HuH-7 (cell line): Measurements from ENCODE around the gene RPS6KA2.

Experiments
- DNase-seq: peaks from one replicate; pipeline ENCODE4 v3.0.0; 2011; ENCODE audit warnings: low spot score

The RPS6KA2 gene

DNA sequence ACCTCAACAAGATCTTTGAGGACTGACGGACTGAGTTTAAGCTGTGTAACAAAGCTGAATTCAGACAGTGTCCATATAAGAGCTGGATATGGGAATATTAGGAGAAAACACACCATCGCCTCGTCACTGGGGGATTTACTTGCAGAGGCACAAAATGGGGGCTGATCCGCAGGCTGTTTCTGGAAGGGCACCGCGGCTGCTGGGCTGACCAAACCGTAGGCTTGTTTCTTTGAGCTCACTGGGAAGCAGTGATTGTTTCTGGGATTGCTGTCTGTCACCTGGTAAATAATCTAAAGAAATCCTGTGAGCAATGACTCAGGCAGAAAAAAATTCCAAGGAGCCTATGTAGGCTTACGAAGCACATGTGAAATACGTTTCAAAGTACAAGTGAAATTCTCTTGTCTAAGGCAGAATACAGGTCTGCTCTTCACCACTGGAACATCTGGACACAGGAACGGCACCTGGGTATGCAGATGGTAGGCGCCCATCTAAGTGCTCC, 180.4 kb downstream of the RPS6KA2 start:
- DNase-seq: no peak

DNA sequence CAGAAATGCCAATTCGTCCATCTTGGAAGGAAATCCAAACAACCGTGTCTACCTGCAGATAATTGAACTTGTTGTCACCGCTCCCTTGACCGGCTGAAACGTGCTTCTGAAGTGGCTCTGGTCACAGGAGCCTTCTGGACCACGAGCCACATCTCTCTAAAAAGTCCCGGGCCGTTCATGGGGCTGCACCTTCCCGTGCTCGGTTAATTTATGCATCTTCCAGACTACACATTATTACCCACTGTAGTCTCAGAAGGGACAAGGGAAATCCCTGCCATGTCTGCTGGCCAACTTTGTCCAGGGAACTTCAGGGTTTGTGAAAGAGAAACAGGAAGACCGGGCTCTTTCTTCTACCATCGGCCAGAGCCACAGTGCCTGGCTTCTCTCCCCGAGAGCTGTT, 180.9 kb downstream of the RPS6KA2 start:
- no peak for DNase-seq

DNA sequence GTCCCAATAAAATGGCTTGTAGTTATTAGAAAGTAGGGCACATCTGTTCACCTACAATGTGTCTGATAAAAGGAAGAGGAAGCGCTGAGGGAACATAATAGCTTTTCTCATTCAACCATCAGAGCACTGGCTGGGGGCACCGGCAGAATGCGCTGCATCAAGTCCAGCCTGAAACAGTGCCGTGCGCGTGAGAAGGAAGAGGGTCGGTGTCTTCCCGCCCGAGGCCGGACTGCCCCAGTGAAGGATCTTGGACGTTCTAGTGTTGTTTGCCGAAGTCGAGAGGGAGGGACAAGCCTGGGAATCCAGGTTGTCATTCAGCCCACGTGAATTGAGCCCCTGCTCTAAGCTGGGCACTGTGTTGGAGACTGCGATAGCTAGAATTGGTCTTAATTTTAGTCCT, 182.6 kb downstream of the RPS6KA2 start:
- no peak for DNase-seq

DNA sequence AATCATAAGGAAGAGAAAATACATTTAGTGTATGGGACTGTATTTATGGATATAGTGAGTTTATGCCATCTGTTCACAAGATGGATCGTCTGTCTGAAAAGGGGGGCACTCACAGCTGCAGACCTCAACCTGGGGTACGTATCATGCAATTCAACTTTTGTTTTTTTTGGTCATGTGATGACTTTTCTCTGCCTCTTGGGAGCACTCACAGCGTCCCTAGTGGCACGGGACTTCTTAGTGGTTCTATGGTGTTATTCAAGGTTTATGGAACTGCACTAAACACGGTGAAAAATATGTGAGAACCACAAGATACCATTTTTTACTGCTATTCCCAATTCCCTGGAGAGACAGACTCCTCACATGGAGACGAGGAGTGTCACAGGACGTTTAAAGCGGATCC, 183.9 kb downstream of the RPS6KA2 start:
- DNase-seq: no peak

DNA sequence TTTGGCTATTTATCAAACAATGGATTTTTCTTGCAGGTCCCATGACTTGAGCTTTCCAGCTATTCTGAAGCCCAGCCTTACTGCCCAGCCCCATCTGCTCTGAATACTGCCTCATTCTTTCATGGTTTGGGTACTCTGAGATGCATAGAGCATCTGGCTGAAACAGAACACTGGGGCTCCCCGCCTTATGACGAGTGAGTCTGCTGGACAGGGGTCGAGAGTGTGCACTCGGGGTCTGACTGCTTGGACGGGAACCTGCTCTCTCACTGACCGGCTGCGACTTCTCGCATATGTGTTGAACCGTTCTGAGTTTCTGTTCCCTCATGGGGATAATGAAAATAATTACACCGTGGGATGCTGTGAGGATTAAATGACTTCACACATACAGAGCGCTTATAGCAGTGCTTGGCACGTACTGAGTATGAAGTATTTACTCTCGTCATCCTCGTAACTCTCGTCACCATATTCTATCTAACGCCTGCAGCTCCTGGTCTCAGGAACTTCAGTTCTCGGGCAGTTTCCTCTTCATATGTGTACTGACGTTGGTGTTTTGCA, 184.8 kb downstream of the RPS6KA2 start:
- no peak for DNase-seq

DNA sequence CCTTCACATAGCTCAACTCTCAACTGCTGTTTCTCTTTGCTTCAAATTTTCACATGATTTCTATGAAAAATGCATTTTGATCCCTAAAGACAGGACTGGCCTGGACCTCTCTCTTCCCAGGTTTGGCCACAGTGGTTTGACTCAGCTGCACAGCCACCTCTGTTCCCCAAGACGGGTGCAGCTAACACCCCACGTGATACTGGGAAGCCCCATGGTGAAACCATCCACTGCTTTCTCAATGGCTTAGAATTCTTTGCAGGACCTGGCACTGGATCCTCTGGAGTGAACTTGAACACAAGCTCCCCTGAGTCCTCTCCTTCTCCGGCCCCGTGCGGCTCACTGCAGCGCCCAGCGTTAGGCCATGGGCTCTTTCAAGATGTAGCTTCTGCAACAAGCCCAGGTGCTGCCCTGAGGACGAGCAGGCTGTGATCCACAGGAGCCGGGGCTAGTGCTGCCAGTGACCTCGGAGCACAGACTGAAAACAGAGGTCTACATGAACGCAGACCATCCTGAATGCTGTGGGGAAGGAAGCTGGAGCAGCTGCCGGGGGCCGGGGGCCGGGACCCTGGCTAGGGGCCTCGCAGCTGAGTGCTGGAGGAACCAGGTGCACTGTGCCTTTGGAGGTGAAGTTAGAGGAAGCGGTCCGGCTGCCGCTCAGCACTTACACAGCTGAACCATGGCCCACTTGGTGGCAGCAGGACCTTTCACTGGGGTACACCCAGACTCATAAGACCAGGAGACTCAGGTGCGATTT, 185.5 kb downstream of the RPS6KA2 start:
- no peak for DNase-seq

DNA sequence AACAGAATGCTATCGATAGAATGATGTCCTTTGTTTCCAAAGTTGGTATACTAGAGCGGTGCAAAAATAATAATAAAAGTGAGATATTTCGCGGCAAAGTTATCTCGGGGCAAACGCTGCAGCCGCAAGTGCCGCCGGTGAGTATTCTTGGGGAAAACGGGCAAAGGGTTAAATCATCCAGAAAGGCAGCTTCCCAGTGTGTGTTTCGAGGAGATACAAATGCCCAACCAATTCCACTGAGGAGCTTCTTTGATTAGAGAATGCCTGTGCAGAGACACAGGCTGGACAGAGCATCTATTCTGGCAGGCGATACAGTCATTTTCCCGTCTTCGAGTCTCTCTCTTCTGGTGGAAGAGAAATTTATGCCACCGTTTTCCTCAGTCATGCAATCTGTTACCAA, 186.3 kb downstream of the RPS6KA2 start:
- DNase-seq: no peak

DNA sequence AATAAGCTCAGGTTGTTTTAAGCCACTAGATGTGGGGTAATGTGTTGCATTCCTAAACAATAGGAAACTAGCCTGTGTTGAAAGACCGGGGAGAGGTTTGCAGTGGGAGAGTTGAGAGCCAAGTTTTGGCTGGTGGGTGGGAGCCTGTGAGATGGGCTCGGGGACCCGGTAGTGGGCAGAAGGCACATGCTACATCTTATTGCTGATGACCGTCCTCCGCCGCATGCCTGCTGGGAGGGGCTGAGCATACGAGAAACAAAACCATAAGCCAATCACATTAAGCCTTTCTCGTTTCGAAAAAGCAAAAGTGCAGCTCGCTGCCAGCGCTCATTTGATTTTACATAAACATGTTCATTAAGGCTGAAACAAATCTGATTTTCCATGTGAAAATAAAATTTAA, 186.9 kb downstream of the RPS6KA2 start:
- DNase-seq: no peak

DNA sequence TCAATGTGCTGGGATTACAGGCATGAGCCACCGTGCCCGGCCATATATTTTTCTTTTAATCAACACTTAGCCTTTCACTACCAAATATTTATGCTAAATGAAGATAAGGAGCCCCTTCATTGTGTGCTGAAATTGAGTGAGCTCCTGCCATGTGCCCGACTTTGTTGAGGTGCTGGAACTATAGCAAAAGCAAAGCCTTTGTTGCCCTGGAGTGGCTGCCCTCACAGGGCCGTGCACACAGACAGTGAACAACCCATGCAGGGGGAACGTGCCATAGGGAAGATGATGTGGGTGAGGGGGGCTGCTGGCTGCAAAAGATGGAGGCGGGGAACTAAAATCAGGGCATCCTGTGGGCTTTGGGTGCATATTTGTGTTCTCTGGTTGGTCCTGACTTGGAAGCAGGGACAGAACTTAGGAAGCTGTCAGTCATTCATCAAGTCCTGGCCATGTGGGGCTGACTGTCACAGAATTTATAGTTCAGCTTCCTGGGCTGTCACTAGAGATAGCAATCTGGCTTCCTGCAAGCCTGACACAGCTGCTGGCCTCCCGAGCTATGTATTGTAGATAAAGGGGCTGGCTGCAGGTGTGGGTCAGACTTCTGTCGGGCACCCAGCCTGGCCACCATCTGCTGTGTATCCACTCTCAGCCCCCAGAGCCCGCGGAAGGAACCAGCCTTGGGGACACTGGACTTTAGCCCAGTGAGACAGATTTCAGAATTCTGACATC, 187.5 kb downstream of the RPS6KA2 start:
- no peak for DNase-seq

DNA sequence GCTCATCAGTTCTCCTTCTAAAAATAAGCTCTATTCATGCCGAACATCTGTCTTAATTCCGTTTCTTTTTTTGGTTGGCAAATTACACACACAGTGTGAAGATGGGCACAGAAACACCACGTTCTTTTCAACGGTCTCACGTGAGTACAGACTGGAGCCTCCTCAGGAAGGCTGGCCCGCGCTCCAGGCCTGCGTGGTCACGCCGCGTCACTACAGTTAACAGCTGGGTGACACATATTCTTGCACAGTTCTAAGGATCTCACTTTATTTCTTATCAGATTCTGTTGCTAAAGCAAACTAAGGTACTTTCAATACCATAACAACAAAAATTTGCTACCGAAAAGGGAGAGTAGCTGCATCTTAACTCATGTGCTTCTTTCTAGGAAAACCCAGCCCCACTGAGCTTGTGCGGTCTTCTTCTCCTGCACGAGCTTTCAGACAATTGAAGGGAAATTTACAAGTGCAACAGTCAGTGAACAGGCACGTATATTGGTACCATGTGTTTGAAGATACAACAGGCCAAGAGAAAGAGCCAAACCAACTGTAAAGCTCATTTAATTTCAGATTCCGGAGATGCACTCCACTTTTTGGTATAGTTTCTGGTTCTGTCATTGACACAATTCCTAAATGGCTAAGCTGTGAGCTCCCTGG, 188.7 kb downstream of the RPS6KA2 start:
- DNase-seq: no peak

DNA sequence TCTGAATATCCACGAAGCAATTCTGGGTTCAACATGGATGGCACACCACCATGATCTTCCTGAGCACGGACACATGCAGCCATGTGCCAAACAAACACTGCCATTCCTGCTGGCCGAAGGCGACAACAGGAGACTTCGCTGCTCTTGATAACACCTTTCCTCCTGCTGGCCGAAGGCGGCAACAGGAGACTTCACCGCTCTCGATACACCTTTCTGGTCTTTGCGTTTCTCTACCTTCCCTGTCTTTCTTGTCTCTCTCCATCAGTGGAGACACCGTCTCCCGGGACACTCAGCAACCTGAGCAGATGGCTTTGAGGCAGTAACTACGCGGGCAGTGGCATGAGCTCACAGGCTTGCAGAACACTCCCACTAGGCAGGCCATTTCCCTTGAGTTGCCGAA, 189.4 kb downstream of the RPS6KA2 start:
- DNase-seq: no peak

DNA sequence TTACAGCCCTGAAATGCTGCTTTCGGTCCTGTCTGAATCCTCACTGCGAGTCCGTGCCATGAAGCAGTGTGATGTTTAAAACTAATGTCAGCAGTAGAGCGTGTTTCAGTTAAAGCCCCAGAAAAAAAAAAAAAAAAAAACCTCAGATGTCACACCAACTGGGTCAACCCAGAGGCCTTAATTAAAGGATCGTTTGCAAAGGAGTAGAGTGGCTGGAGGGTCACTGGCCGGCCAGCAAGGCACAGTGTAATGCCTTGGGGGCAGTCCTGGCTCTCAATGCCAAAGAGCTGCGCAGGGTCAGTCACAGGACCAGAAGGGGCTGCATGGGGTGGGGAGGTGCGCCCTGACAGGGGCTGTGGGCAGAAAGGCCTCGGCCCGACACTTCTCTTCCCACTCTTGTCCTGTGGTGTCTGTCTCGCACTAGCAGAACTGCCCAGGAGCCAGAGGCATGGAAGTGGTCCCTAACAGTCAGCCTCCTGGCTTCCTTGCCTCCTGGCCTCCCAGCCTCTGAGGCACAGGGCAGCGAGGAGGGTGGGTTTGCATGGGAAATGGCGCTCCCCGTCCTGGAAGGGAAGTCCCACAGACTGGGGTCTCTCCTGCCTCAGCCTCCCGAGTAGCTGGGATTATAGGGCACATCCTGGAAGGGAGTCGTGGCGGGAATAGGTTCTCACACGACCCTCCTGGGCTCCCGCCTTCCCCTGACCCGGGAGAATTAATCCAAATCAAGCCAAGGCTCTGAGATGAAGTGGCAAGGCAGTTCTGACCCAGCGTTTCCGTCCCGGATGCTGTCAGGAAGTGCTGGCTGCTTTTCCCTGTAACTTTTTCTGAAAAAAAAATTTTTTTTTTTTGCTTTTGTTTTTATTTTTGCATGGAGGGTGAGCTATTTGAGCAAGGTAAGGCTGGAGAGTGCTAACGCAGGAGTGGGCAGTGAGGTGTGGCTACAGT, 190.6 kb downstream of the RPS6KA2 start:
- DNase-seq: no peak

DNA sequence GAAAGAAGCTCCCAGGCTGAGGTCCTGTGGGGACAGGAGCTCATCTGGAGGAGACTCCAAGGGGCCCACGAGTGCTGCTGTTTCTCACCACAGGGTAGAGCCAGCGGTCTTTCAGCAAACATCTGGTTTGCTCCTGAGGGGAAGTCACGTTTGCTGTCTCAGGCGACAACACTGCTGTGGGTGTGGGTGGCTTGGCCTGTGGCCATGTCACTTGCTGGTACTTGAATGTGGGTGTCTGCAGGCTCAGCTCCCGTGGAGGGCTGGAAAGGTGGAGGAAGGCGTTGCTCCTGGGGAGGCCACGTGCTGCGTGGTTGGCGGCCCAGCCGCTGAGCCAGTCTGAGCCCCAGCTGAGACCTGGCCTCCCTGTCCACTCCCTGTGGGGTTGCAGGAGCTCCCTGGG, 191.5 kb downstream of the RPS6KA2 start:
- no peak for DNase-seq

DNA sequence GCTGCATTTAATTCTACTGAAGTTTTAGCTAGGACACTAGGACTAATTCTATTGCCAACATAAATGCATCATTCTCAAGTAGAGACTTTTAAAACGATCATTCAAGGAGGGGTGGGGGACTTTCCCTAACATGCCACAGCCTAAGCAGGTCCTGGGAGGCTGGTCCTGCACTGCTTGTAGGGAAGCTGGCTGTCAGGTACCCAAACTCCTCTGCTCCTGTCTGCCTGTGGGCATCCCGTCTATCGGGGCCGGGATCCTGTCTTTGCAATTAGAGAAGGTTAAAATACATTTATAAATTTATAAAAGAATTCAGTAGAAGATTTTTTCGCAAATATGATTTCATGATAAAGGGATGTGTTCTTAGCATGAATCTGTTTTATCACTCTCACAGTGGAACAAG, 192.7 kb downstream of the RPS6KA2 start:
- DNase-seq: no peak

DNA sequence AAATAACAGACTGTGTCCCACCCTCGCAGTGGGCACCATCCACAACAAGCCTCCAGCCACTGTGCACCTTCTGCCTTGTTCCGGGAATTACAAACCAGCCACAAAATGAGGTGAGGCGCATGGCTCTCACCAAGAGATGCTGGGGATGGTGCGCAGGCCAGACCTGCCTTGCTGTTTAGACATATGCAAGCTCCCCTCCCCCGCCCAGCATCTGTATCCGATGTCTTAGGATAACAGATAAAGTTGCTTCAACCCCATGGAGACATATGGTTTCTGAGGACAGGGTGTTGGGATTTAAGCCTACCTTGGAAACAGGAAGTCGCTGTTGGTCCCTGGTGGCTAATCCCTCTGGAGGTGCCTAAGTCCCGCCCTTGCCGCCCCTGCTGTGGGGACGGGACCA, 194.0 kb downstream of the RPS6KA2 start:
- DNase-seq: no peak

DNA sequence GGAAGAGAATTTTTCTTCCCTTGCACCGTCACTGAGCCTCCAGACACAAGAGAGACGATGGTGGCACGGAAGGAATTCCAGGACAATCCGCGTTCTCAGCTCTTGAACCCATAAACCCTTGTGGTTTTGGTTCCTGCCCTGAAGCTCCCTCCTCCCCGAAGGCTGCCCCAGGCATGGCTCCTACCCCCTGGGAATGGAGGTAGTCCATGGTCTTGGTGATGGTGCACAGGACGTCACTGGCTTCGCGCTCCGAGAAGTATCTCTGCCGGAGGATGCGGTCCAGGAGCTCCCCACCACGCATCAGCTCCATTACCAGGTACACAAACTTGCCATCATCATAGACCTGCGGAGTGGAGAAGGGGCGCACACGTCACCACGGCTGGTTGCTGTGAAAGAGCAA, 196.8 kb downstream of the RPS6KA2 start:
- no peak for DNase-seq

DNA sequence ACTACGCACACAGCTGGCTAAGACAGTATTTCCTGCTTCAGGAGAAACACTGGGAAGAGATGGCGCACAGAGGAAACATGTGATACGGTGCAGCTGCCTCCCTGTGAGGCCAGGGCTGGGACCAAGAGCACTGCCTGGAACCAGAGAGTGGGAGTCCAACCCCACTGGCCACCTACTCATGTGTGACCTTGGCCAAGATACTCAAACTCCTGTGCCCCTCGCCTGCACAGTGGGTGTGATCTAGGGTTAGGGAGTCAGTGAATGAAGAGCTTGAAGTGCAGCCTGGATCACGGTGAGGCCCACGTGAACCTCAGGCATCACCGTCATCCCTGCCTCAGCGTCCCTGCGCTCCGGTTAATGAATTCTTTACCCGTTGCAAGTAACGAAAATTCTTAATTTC, 202.6 kb downstream of the RPS6KA2 start:
- DNase-seq: no peak

DNA sequence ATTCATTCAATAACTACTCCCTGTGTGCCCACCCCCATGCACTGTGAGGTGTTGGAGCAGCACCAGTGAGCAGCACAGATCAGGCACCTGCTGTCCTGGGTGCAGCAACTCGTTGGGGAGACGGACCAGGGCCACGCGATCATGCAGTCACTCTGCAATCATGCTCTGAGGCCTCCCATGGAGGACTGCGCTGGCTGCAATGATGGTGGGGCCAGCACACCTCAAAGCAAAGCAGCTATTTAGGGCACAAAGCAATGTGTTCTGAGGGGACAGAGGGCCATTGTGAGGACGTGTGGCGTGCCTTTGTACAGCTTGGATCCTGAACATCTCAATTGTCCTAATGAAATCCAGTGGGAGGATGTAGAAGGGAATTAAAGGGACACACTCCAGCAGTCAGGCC, 203.3 kb downstream of the RPS6KA2 start:
- DNase-seq: no peak

DNA sequence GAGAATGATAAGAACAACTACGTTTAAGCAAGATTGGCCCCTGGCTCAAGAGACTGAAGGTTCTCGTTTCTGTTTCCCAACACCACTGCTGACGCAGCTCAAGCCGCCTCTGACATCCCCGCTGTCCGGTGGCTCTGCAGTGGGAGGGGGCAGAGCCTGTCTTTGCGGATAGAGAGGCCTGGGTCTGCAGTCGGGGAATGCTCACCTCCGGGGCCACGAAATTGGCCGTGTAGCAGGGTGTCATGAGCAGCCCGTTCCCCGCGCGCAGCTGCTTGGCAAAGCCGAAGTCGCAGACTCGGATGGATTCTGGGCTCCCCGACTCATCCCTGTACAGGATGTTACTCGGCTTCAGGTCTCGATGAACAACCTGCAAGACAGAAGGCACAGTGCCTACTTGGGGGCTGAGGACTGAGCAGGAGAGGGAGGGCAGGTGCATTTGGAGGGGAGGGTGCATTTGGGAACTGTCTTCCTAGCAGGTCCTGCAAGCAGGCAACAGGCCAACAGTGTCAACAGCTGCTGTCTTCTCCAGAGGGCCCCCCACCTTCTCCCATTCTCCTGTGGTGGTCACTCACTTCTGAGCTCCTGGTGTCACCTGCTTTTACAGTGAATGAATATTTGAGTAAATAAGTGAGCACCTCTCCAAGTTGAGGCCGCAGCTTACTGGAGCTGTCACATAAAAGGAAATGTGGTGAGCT, 203.9 kb downstream of the RPS6KA2 start:
- DNase-seq: no peak

DNA sequence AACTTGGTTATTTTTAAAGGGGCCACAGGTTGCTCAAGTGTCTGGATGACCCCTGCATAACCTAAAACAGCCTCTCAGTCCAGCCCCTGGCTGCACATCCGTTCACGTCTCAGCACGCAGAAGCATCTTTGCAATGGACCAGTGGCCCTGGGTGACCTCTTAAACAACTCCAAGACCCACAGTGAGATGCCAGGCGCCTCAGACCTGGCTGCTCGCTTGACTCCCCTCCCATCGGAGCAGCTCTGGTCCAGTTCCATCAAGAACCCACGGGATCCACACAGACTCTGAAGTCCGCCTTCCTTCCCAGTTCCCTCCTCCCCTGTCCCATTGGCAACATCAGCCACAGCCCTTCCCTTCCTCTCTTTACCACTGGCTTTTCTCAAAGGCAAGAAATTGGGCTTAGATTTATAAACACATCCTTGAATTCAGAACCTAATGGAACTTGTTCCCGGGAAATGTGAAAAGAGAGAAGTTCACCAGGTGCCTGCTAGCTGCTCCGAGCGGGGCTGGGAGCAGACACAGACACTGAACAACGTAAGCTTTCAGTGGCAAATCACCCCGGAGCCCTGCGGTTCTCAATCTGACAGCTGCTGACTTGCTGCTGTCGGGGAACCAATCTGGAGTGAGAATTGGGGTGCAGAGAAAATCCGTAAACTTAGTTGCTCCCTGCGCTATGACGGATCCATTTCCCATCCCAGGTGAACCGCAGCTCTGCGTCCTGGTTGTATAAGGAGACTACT, 204.7 kb downstream of the RPS6KA2 start:
- no peak for DNase-seq
